Panc1 (cell line): Measurements from ENCODE around the gene ARPP19. TPM values are rescaled to one million over a fixed set of nuclear protein-coding genes. Genes with fewer than 3 reads are reported as not detected.

ENCODE experiments used
- ATAC-seq: fragments of 200-7000 bp; cut with Tn5 transposase; 2 replicates; pipeline ENCODE4 v1.9.1; 2020; ENCODE audit warnings: mild to moderate bottlenecking, moderate library complexity
- BruUV-seq: library from RNA; stranded (reverse); fragments of 400-500 nt; replicated peaks from 2 replicates; lab custom pipeline; 2021; lab: Mats Ljungman, UMichigan
- CTCF ChIA-PET: fragments of 300-600 bp; sonication (Branson Sonifier 250); formaldehyde crosslinking; loops from one replicate; lab custom pipeline; 2022; ENCODE audit warnings: antibody characterized with exemption; lab: Charles Lee
- POLR2A ChIA-PET: fragments of 300-600 bp; sonication (Branson Sonifier 250); formaldehyde crosslinking; loops from one replicate; lab custom pipeline; 2022; ENCODE audit warnings: antibody characterized with exemption; lab: Charles Lee
- DNase-seq: peaks from one replicate; pipeline ENCODE4 v3.0.0-alpha.2; 2010; ENCODE audit warnings: low read depth, low spot score
- H3K27ac ChIP-seq: 2 replicates; pipeline ENCODE4 v1.5.1; 2011; ENCODE audit warnings: mild to moderate bottlenecking, low read length, inconsistent platforms
- H3K27me3 ChIP-seq: fragments of 200-500 bp; sonication (Bioruptor generic); 2 replicates; pipeline ENCODE4 v1.6.0; 2014; ENCODE audit warnings: low read length, inconsistent platforms; ENCODE audit not compliant: control insufficient read depth, insufficient read depth
- H3K36me3 ChIP-seq: fragments of 200-500 bp; sonication (Bioruptor generic); 2 replicates; pipeline ENCODE4 v1.5.1; 2014; ENCODE audit warnings: inconsistent platforms, mild to moderate bottlenecking, low read length, moderate library complexity; ENCODE audit not compliant: control insufficient read depth, insufficient read depth
- H3K4me1 ChIP-seq: 2 replicates; pipeline ENCODE4 v1.5.1; 2011; ENCODE audit warnings: inconsistent platforms, mild to moderate bottlenecking, low read length, moderate library complexity; ENCODE audit not compliant: control insufficient read depth, insufficient read depth
- H3K4me3 ChIP-seq, 2 experiments: 2 replicates each; pipeline ENCODE4 v1.5.1; 2011 to 2012; ENCODE audit warnings: low read depth in 2 of 2, low read length in 2 of 2, mild to moderate bottlenecking in 2 of 2, inconsistent platforms in 1 of 2, moderate library complexity in 1 of 2
- H3K9me3 ChIP-seq: fragments of 200-500 bp; sonication (Bioruptor generic); 2 replicates; pipeline ENCODE4 v1.5.1; 2014; ENCODE audit warnings: low read depth, mild to moderate bottlenecking, inconsistent platforms, low read length, moderate library complexity; ENCODE audit not compliant: control insufficient read depth, insufficient read depth
- POLR2AphosphoS5 ChIP-seq: IDR thresholded peaks from 2 replicates; pipeline ENCODE4 v1.6.1; 2012; ENCODE audit warnings: mild to moderate bottlenecking, low read depth, low read length, moderate library complexity
- SIN3A ChIP-seq: IDR thresholded peaks from 2 replicates; pipeline ENCODE4 v1.6.1; 2012; ENCODE audit warnings: low read depth, mild to moderate bottlenecking, low read length, moderate library complexity, borderline replicate concordance; ENCODE audit not compliant: insufficient read depth
- TCF7L2 ChIP-seq: IDR thresholded peaks from 2 replicates; pipeline ENCODE4 v1.6.1; 2011; ENCODE audit warnings: mild to moderate bottlenecking, low read depth, low read length, inconsistent platforms
- in situ Hi-C: cut with HindIII; loops from 2 replicates; pipeline ENCODE4 v1.10.0; 2016; ENCODE audit warnings: low sequenced_read_pairs, low pct_unique_long_range_greater_than_20kb
- intact Hi-C: fragments of 100-400 bp; cut with micrococcal nuclease; formaldehyde crosslinking; loops from one replicate; pipeline ENCODE4 v1.10.0; 2022; ENCODE audit not compliant: unreplicated experiment
- total RNA-seq: library from RNA; stranded (reverse); gene quantifications from one replicate; pipeline ENCODE4 v1.2.1, GENCODE V29; 2021; ENCODE audit not compliant: unreplicated experiment
- TF ChIP-seq, protein P1 (sequence below), 2 experiments: IDR thresholded peaks; 2 replicates each; pipeline ENCODE4 v1.6.1; 2011 to 2012; ENCODE audit warnings: low read depth in 2 of 2, control low read depth in 1 of 2, low read length in 1 of 2, mild to moderate bottlenecking in 1 of 2, moderate library complexity in 1 of 2; ENCODE audit not compliant: insufficient read depth in 1 of 2
- TF ChIP-seq, protein P2 (sequence below): fragments of 450-650 bp; IDR thresholded peaks from 2 replicates; pipeline ENCODE4 v1.5.1; 2017; ENCODE audit warnings: mild to moderate bottlenecking

Gene ARPP19
- total RNA-seq, 1 experiment from 2014 or later: 153 TPM

DNA sequence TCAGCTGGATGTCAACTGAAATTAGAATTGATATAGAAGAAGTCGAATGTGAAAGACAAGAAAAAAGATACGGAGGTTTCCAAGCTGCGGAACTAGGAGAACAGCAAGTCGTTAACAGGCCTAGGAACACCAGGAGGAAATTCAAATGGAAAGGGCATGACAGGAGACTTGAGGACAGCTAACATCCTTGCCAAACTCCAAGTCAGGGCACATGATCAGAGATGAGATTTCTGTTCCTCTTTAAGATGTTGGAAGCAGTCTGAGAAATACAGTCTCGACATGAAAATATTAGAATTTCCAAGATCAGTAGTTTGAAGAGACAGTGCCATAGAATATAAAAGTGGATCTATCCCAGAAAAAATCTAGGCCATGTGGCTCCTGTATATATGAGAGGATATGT, 45.2 kb downstream of the ARPP19 start:
- H3K4me1 ChIP-seq: peaks cover 11% of the 10 kb centered on the region
- ATAC-seq (no peak), DNase-seq (no peak)
- no peak overlapping the region for H3K27ac ChIP-seq
- TF ChIP-seq TCF7L2 (no peak), POLR2AphosphoS5 (no peak), SIN3A (no peak)
- TF ChIP-seq, protein P1, sequence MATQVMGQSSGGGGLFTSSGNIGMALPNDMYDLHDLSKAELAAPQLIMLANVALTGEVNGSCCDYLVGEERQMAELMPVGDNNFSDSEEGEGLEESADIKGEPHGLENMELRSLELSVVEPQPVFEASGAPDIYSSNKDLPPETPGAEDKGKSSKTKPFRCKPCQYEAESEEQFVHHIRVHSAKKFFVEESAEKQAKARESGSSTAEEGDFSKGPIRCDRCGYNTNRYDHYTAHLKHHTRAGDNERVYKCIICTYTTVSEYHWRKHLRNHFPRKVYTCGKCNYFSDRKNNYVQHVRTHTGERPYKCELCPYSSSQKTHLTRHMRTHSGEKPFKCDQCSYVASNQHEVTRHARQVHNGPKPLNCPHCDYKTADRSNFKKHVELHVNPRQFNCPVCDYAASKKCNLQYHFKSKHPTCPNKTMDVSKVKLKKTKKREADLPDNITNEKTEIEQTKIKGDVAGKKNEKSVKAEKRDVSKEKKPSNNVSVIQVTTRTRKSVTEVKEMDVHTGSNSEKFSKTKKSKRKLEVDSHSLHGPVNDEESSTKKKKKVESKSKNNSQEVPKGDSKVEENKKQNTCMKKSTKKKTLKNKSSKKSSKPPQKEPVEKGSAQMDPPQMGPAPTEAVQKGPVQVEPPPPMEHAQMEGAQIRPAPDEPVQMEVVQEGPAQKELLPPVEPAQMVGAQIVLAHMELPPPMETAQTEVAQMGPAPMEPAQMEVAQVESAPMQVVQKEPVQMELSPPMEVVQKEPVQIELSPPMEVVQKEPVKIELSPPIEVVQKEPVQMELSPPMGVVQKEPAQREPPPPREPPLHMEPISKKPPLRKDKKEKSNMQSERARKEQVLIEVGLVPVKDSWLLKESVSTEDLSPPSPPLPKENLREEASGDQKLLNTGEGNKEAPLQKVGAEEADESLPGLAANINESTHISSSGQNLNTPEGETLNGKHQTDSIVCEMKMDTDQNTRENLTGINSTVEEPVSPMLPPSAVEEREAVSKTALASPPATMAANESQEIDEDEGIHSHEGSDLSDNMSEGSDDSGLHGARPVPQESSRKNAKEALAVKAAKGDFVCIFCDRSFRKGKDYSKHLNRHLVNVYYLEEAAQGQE (IDR thresholded peaks at IDR 0.05; ENCODE audit: insufficient read depth in 1 of 2, low read depth in 2 of 2, low read length in 1 of 2): no peak
- TF ChIP-seq, protein P2, sequence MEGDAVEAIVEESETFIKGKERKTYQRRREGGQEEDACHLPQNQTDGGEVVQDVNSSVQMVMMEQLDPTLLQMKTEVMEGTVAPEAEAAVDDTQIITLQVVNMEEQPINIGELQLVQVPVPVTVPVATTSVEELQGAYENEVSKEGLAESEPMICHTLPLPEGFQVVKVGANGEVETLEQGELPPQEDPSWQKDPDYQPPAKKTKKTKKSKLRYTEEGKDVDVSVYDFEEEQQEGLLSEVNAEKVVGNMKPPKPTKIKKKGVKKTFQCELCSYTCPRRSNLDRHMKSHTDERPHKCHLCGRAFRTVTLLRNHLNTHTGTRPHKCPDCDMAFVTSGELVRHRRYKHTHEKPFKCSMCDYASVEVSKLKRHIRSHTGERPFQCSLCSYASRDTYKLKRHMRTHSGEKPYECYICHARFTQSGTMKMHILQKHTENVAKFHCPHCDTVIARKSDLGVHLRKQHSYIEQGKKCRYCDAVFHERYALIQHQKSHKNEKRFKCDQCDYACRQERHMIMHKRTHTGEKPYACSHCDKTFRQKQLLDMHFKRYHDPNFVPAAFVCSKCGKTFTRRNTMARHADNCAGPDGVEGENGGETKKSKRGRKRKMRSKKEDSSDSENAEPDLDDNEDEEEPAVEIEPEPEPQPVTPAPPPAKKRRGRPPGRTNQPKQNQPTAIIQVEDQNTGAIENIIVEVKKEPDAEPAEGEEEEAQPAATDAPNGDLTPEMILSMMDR: no peak
- H3K9me3 ChIP-seq: no peaks in the 10 kb centered on the region
- POLR2A ChIA-PET: no interaction called here
- intact Hi-C loops: loop anchor here (10.0 kb wide), 2 partner anchors 189 to 269 kb away; no protein-coding TSS in a partner anchor
- H3K4me3 ChIP-seq: no peak overlapping the region
- CTCF ChIA-PET: no interaction called here
- in situ Hi-C loops: no loop called here
- no peaks in the 10 kb centered on the region for H3K27me3 ChIP-seq
- BruUV-seq: no TSS peak
- H3K36me3 ChIP-seq: no peaks in the 10 kb centered on the region

DNA sequence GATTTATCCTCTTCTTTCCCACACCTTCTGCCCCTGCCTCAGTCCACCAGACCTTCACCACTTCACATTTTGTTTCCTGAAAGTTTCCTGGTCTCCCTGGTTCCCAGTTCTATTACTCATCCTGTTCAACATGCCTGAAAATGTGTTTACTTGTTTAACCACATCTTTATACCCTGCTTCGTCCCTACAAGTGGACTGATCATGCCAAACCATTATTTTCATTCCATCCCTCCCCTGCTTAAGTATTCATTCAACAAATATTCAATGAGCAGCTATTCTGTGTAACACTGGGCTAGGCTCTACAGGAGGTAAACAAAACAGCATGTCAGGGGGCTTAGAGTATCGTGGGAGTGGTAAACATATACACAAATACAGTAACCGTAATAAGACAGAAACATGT, 45.6 kb downstream of the ARPP19 start:
- ChIA-PET CTCF (interaction anchor here (1.1 kb wide), 1 partner anchor 13 kb away, joined by 5 read pairs; no protein-coding TSS in a partner anchor), POLR2A (interaction anchor here (0.7 kb wide), 1 partner anchor 187 kb away, joined by 18 read pairs; no protein-coding TSS in a partner anchor)
- in situ Hi-C loops: no loop called here
- Histone ChIP-seq H3K36me3 (no peaks in the 10 kb centered on the region), H3K4me1 (peaks cover 11% of the 10 kb centered on the region), H3K27ac (no peak overlapping the region), H3K4me3 (no peak overlapping the region), H3K27me3 (no peaks in the 10 kb centered on the region), H3K9me3 (no peaks in the 10 kb centered on the region)
- intact Hi-C loops: loop anchor here (10.0 kb wide), 2 partner anchors 188 to 268 kb away; no protein-coding TSS in a partner anchor
- BruUV-seq: no TSS peak
- no peak for TF ChIP-seq SIN3A
- no peak for ATAC-seq
- DNase-seq: no peak

DNA sequence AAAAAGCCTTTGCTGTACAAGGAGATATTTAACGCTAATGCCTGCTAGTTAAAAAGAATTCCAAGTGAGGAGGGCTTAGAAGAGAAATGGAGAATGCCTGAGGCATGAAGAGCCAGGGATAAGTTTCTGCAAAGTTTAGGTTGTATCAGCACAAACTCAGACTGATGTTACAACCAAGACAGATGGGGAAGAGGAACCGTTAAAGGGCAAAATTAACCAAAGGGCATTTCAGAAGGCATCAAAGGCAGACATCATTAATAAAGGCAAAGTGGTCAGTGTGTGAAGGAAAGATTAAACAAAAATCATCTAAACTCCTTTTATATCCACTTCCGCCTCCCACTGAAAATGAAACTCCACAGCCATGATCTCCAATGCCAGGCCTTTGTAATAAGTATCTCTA, 47.1 kb downstream of the ARPP19 start:
- in situ Hi-C loops: no loop called here
- intact Hi-C loops: loop anchor here (10.0 kb wide), 2 partner anchors 187 to 267 kb away; no protein-coding TSS in a partner anchor
- H3K36me3 ChIP-seq: no peaks in the 10 kb centered on the region
- no peaks in the 10 kb centered on the region for H3K27me3 ChIP-seq
- no peak for ATAC-seq
- H3K9me3 ChIP-seq: no peaks in the 10 kb centered on the region
- TF ChIP-seq, protein P2: no peak
- TF ChIP-seq TCF7L2: no peak
- TF ChIP-seq POLR2AphosphoS5: no peak
- no peak for TF ChIP-seq SIN3A
- TF ChIP-seq, protein P1 (IDR thresholded peaks at IDR 0.05; ENCODE audit: insufficient read depth in 1 of 2, low read depth in 2 of 2, low read length in 1 of 2): no peak
- no peak overlapping the region for H3K4me3 ChIP-seq
- H3K4me1 ChIP-seq: 0 out of 2 replicates have a peak, but pooled peaks cover 2% of the 10 kb centered on the region
- H3K27ac ChIP-seq: no peak overlapping the region
- no TSS peak for BruUV-seq
- ChIA-PET POLR2A (no interaction called here), CTCF (no interaction called here)
- no peak for DNase-seq
